GM13976 (cell line): ENCODE data around the gene H6PD.
A peak's percentile ranks its signal among the peaks of the same experiment; 100 is the strongest.

Experiments used
- DNase-seq: peaks from one replicate; pipeline ENCODE4 v3.0.0; 2012; ENCODE audit warnings: low spot score
- CTCF ChIP-seq: IDR thresholded peaks from 2 replicates; pipeline ENCODE4 v1.5.1; 2012; ENCODE audit warnings: borderline replicate concordance, mild to moderate bottlenecking; ENCODE audit not compliant: insufficient read depth; ENCODE audit errors: extremely low read depth, missing control alignments, control extremely low read depth
- in situ Hi-C: fragments of 300-500 bp; cut with MboI; formaldehyde crosslinking; loops from one replicate; pipeline ENCODE4 v1.12.0; 2022; ENCODE audit warnings: low sequenced_read_pairs, mixed read lengths, inconsistent platforms; ENCODE audit not compliant: unreplicated experiment

The H6PD gene

GRCh38 chr1:9293533-9294404 is 59.2 kb downstream of the H6PD start:
- in situ Hi-C loops: no loop called here
- DNase-seq: no peak
- TF ChIP-seq CTCF: no peak

GRCh38 chr1:9294405-9294773 is 59.8 kb downstream of the H6PD start:
- in situ Hi-C loops: no loop called here
- no peak for DNase-seq
- TF ChIP-seq CTCF: no peak

GRCh38 chr1:9294910-9295636 is 60.5 kb downstream of the H6PD start:
- peak; percentile 71 for DNase-seq
- TF ChIP-seq CTCF: no peak
- in situ Hi-C loops: no loop called here

GRCh38 chr1:9295884-9296283 is 61.3 kb downstream of the H6PD start:
- TF ChIP-seq CTCF: no peak
- DNase-seq: no peak
- in situ Hi-C loops: no loop called here

GRCh38 chr1:9296850-9297249 is 62.3 kb downstream of the H6PD start:
- no peak for TF ChIP-seq CTCF
- no peak for DNase-seq
- in situ Hi-C loops: no loop called here

- TF ChIP-seq CTCF: no peak
- in situ Hi-C loops: no loop called here
- no peak for DNase-seq
These were observed 63.3 kb downstream of the H6PD start for GRCh38 chr1:9297831-9298230.
